K562 (cell line): ENCODE data around the gene TDRD9. TPM values are rescaled to one million over a fixed set of nuclear protein-coding genes. Genes with fewer than 3 reads are reported as not detected.

Experiments used
- ATAC-seq: fragments of 200-7000 bp; cut with Tn5 transposase; 3 replicates; pipeline ENCODE4 v1.9.1; 2020; ENCODE audit warnings: moderate library complexity
- BruUV-seq: library from RNA; stranded (reverse); fragments of 400-500 nt; replicated peaks from 2 replicates; lab custom pipeline; 2021; lab: Mats Ljungman, UMichigan
- CTCF ChIA-PET: fragments of 300-600 bp; formaldehyde crosslinking; extraction: SDS; loops from one replicate; lab custom pipeline; 2021; ENCODE audit warnings: low intra/inter-chr PET ratio; lab: Yijun Ruan, JAX
- POLR2A ChIA-PET: fragments of 300-600, 350-650 bp; sonication (Branson Sonifier 250); formaldehyde crosslinking; extraction: SDS; loops from one replicate; lab custom pipeline; 2021; ENCODE audit warnings: antibody characterized with exemption, inconsistent platforms; lab: Yijun Ruan, JAX
- DNase-seq, 4 experiments: peaks; one replicate each; pipeline versions ENCODE4 v3.0.0 to v3.0.0-alpha.2; 2011 to 2018; ENCODE audit warnings: low spot score in 3 of 4, mixed read lengths in 3 of 4; ENCODE audit errors: extremely low read depth in 1 of 4
- FAIRE-seq: peaks from 2 replicates; lab custom pipeline; 2011; peaks lifted over from hg19 to GRCh38; lab: Jason Lieb, UNC
- H2AFZ ChIP-seq: 2 replicates; pipeline ENCODE4 v1.6.0; 2011; ENCODE audit warnings: low read depth, low read length, control low read depth, inconsistent platforms
- H3K27ac ChIP-seq: fragments of 200-600 bp; 3 replicates; pipeline ENCODE4 v1.8.0; 2011; ENCODE audit warnings: low read depth, mild to moderate bottlenecking, control low read depth, inconsistent platforms, low read length, moderate library complexity, mixed read lengths; ENCODE audit errors: extremely low read depth
- H3K27me3 ChIP-seq, 2 experiments: fragments of 300-600 bp in 1 of 2; 2 replicates in 1 of 2; 3 replicates in 1 of 2; pipeline versions ENCODE4 v1.6.0 to v1.8.0; 2011; ENCODE audit warnings: inconsistent platforms in 2 of 2, low read length in 2 of 2, mild to moderate bottlenecking in 1 of 2, mixed read lengths in 1 of 2, moderate library complexity in 1 of 2; ENCODE audit not compliant: control insufficient read depth in 2 of 2, insufficient read depth in 2 of 2
- H3K36me3 ChIP-seq: fragments of 300-600 bp; 3 replicates; pipeline ENCODE4 v1.8.0; 2011; ENCODE audit warnings: mild to moderate bottlenecking, low read length, inconsistent platforms; ENCODE audit not compliant: control insufficient read depth, insufficient read depth
- H3K4me1 ChIP-seq, 2 experiments: fragments of 200-600 bp in 1 of 2; replicated peaks in 1 of 2; 2 replicates in 1 of 2; 3 replicates in 1 of 2; pipeline versions ENCODE4 v1.5.1 to v1.8.0; 2011; ENCODE audit warnings: inconsistent platforms in 2 of 2, low read length in 2 of 2, mild to moderate bottlenecking in 1 of 2, mixed read lengths in 1 of 2, moderate library complexity in 1 of 2; ENCODE audit not compliant: control insufficient read depth in 2 of 2, insufficient read depth in 2 of 2
- H3K4me2 ChIP-seq: 2 replicates; pipeline ENCODE4 v1.6.1; 2011; ENCODE audit warnings: low read length, control low read depth, inconsistent platforms, mixed read lengths; ENCODE audit not compliant: insufficient read depth
- H3K4me3 ChIP-seq: fragments of 200-600 bp; sonication (generic), shearing (Covaris generic); 2 replicates; pipeline ENCODE4 v1.5.1; 2016; ENCODE audit warnings: control low read depth, inconsistent platforms
- H3K79me2 ChIP-seq: fragments of 200-600 bp; 3 replicates; pipeline ENCODE4 v1.8.0; 2011; ENCODE audit warnings: low read length, inconsistent platforms; ENCODE audit not compliant: control insufficient read depth, insufficient read depth
- H3K9ac ChIP-seq, 2 experiments: 2 replicates each; pipeline versions ENCODE4 v1.6.0 to v1.6.1; 2011; ENCODE audit warnings: low read depth in 2 of 2, low read length in 2 of 2, control low read depth in 1 of 2, inconsistent platforms in 1 of 2, mild to moderate bottlenecking in 1 of 2, mixed read lengths in 1 of 2; ENCODE audit not compliant: insufficient read depth in 1 of 2
- H3K9me1 ChIP-seq: one replicate; pipeline ENCODE4 v1.6.0; 2011; ENCODE audit warnings: inconsistent platforms, mild to moderate bottlenecking, low read length, moderate library complexity; ENCODE audit not compliant: control insufficient read depth, insufficient read depth
- H3K9me3 ChIP-seq: replicated peaks from 2 replicates; pipeline ENCODE4 v1.5.1; 2011; ENCODE audit warnings: low read depth, low read length, inconsistent platforms; ENCODE audit not compliant: control insufficient read depth, insufficient read depth
- H4K20me1 ChIP-seq: replicated peaks from 2 replicates; pipeline ENCODE4 v1.6.1; 2011; ENCODE audit warnings: low read length, inconsistent platforms, mixed read lengths; ENCODE audit not compliant: control insufficient read depth, insufficient read depth
- ETV1 ChIP-seq: fragments of 450-650 bp; conservative IDR thresholded peaks from 2 replicates; pipeline ENCODE4 v1.6.1; 2016; ENCODE audit warnings: missing genetic modification characterization, control low read depth, low read depth, missing compliant biosample characterization
- KLF13 ChIP-seq: fragments of 450-650 bp; IDR thresholded peaks from 2 replicates; pipeline ENCODE4 v1.6.1; 2016; ENCODE audit warnings: missing genetic modification characterization, low read depth, mild to moderate bottlenecking, missing compliant biosample characterization, moderate library complexity, borderline replicate concordance
- LARP7 ChIP-seq: fragments of 450-650 bp; IDR thresholded peaks from 2 replicates; pipeline ENCODE4 v1.6.1; 2016
- TOE1 ChIP-seq, 2 experiments: fragments of 450-650 bp in 1 of 2; sonication (generic) in 1 of 2; formaldehyde crosslinking in 1 of 2; IDR thresholded peaks; 2 replicates each; pipeline versions ENCODE4 v1.7.1 to v1.8.0; 2016 to 2022; ENCODE audit warnings: borderline replicate concordance in 2 of 2, mild to moderate bottlenecking in 2 of 2, antibody characterized with exemption in 1 of 2, inconsistent platforms in 1 of 2, low read depth in 1 of 2, missing genetic modification reagents in 1 of 2, moderate library complexity in 1 of 2
- ZFP30 ChIP-seq: fragments of 250-450 bp; sonication (Bioruptor Pico); IDR thresholded peaks from 2 replicates; pipeline ENCODE4 v1.8.0; 2022; ENCODE audit warnings: moderate library complexity, mild to moderate bottlenecking, inconsistent platforms, borderline replicate concordance
- ZNF140 ChIP-seq: fragments of 250-450 bp; sonication (Bioruptor Pico); IDR thresholded peaks from 2 replicates; pipeline ENCODE4 v1.8.0; 2021; ENCODE audit warnings: moderate library complexity, mild to moderate bottlenecking, inconsistent platforms
- ZNF324 ChIP-seq: fragments of 250-450 bp; sonication (Bioruptor Pico); IDR thresholded peaks from 2 replicates; pipeline ENCODE4 v1.4.0; 2020; ENCODE audit warnings: mild to moderate bottlenecking
- ZNF644 ChIP-seq: fragments of 200-800 bp; sonication (Bioruptor generic); IDR thresholded peaks from 2 replicates; pipeline ENCODE4 v1.6.1; 2016; ENCODE audit warnings: low read depth, missing genetic modification characterization, missing compliant biosample characterization
- WGBS: fragments of 100-300 bp; shearing (Covaris generic); methylation state at CpG from one replicate; pipeline ENCODE4 v1.1.6; 2016; ENCODE audit warnings: low coverage, mixed read lengths; ENCODE audit not compliant: insufficient coverage; ENCODE audit errors: missing lambda C conversion rate; 5-methylcytosine and 5-hydroxymethylcytosine counted together
- in situ Hi-C: fragments of 300-500 bp; cut with MboI; formaldehyde crosslinking; loops from 4 replicates; pipeline ENCODE4 v1.15.0; 2018; ENCODE audit warnings: inconsistent platforms, mixed read lengths
- intact Hi-C: fragments of 100-400 bp; cut with micrococcal nuclease; formaldehyde crosslinking; loops from 2 replicates; pipeline ENCODE4 v1.14.2; 2022
- polyA plus RNA-seq, 8 experiments: library from polyadenylated mRNA; depleted of rRNA in 4 of 8; stranded (reverse) in 5 of 8; unstranded in 3 of 8; fragments of >200 nt; fragmentation: Nextera tagmentation in 2 of 8; fragmentation: Illumina TruSeq in 1 of 8; extraction: Ambion mirVana in 2 of 8; extraction: Trizol in 1 of 8; gene quantifications; 2 replicates each; pipeline versions ENCODE4 v1.2.1 to v1.2.3, GENCODE V29; 2011 to 2014; ENCODE audit warnings: inconsistent platforms in 1 of 8, missing spikeins in 1 of 8
- total RNA-seq, 7 experiments: library from RNA; depleted of rRNA in 6 of 7; stranded (reverse); fragments of >200 nt in 6 of 7; fragmentation: Illumina TruSeq in 2 of 7; extraction: Trizol in 2 of 7; gene quantifications; 2 replicates each; pipeline versions ENCODE4 v1.2.1 to v1.2.3, GENCODE V29; 2011 to 2021; ENCODE audit warnings: low replicate concordance in 1 of 7
- TF ChIP-seq, protein P1 (sequence below): fragments of 250-450 bp; sonication (Bioruptor Pico); IDR thresholded peaks from 2 replicates; pipeline ENCODE4 v1.5.0; 2021; ENCODE audit warnings: mild to moderate bottlenecking, borderline replicate concordance

TDRD9 gene
- total and polyA plus RNA-seq, 9 of the 15 experiments (the other 6 are each of a cell fraction or from before 2014, with no cell fraction given) = 0.04 to 0.14 (median 0.04) TPM; not detected in 5

DNA sequence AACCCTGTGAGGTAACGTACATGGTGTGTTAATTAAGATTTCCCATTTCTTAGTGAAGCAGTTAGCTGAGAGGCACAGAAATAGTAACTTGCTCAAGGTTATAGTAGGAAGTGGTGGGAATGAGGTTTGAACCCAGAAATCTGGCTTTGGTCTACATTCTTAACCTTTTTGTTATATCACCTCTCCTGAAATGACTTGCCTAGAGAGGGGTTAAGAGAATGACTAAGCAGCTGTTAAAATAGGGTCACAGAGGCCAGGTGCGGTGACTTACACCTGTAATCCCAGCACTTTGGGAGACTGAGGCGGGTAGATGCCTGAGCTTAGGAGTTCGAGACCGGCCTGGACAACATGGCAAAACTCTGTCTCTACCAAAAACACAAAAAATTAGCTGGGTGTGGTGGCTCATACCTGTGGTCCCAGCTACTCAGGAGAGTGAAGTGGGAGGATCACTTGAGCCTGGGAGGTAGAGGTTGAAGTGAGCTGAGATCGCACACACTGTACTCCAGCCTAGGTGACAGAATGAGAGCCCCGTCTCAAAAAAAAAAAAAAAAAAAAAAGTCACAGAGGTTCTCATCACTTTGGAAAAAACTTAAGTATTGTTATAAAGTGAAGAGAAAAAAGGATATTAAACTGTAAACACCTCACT is 71.7 kb downstream of the TDRD9 start:
- TF ChIP-seq ETV1 (tag) = no peak
- no peak for TF ChIP-seq ZFP30 (CRISPR knock-in tag)
- no peak for TF ChIP-seq ZNF644
- no peak for TF ChIP-seq ZNF324 (CRISPR knock-in tag)
- no peak for TF ChIP-seq KLF13 (tag)
- TF ChIP-seq, protein P1, sequence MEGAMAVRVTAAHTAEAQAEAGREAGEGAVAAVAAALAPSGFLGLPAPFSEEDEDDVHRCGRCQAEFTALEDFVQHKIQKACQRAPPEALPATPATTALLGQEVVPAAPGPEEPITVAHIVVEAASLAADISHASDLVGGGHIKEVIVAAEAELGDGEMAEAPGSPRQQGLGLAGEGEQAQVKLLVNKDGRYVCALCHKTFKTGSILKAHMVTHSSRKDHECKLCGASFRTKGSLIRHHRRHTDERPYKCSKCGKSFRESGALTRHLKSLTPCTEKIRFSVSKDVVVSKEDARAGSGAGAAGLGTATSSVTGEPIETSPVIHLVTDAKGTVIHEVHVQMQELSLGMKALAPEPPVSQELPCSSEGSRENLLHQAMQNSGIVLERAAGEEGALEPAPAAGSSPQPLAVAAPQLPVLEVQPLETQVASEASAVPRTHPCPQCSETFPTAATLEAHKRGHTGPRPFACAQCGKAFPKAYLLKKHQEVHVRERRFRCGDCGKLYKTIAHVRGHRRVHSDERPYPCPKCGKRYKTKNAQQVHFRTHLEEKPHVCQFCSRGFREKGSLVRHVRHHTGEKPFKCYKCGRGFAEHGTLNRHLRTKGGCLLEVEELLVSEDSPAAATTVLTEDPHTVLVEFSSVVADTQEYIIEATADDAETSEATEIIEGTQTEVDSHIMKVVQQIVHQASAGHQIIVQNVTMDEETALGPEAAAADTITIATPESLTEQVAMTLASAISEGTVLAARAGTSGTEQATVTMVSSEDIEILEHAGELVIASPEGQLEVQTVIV = no peak
- TF ChIP-seq LARP7 = no peak
- no peak for TF ChIP-seq ZNF140
- no peak for TF ChIP-seq TOE1 (IDR thresholded peaks at IDR 0.05; ENCODE audit: borderline replicate concordance)
- no peak for TF ChIP-seq TOE1 (CRISPR knock-in tag; IDR thresholded peaks at IDR 0.05; ENCODE audit: borderline replicate concordance, low read depth)
- WGBS = 3% methylated on average over 7 of the region's 7 CpGs
- H3K79me2 ChIP-seq = no peaks in the 10 kb centered on the region
- H3K4me1 ChIP-seq = no peaks in the 10 kb centered on the region
- H3K36me3 ChIP-seq = no peaks in the 10 kb centered on the region
- no peaks in the 10 kb centered on the region for H3K9me3 ChIP-seq
- no peak overlapping the region for H3K4me2 ChIP-seq
- no peaks in the 10 kb centered on the region for H3K9me1 ChIP-seq
- no TSS peak for BruUV-seq
- H3K27ac ChIP-seq = no peak overlapping the region
- ATAC-seq (no peak), DNase-seq (no peak), FAIRE-seq (no peak)
- POLR2A ChIA-PET = no interaction called here
- H3K27me3 ChIP-seq = peaks cover 6 to 26% of the 10 kb centered on the region in 2 experiments; a peak in 3 of 5 replicates
- CTCF ChIA-PET = no interaction called here
- intact Hi-C loops (no loop called here), in situ Hi-C loops (no loop called here)
- H2AFZ ChIP-seq = no peak overlapping the region
- H3K9ac ChIP-seq = no peak overlapping the region
- H4K20me1 ChIP-seq = no peaks in the 10 kb centered on the region; the same call in 1 of the 2 replicates
- H3K4me3 ChIP-seq = no peak overlapping the region
